Fibroblast of skin of scalp (primary cell): ENCODE results near the gene FBN2.
"Not testable (repeated sequence)": the region's sequence is repeated elsewhere in the genome, so short reads cannot be mapped to it uniquely, and the experiment has no call there.

ENCODE experiments used
- DNase-seq: peaks from one replicate; pipeline ENCODE4 v3.0.0-alpha.2; 2013

The FBN2 gene

DNA sequence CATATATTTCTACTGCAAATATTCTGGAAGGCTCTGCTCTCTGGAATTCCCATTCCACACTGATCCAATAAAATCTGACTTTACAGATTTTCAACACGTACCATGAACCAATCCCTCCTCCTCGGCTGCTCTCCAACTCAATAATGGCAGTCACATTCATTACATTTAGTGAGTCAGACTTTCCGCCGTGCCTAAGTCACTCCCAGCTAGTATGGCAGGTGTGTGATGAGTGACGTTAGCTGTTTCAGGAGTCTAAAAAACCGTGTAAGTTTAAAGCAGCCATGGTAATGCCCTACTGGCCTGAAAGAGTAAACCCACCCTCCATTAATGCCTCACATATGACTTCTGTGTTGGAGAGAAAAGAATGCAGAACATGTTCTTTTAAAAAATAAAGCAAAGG is 3.3 kb downstream of the FBN2 start:
- DNase-seq: peak; percentile 72

- no peak for DNase-seq
These were observed 5.3 kb downstream of the FBN2 start for GRCh38 chr5:128532776-128533175.

DNA sequence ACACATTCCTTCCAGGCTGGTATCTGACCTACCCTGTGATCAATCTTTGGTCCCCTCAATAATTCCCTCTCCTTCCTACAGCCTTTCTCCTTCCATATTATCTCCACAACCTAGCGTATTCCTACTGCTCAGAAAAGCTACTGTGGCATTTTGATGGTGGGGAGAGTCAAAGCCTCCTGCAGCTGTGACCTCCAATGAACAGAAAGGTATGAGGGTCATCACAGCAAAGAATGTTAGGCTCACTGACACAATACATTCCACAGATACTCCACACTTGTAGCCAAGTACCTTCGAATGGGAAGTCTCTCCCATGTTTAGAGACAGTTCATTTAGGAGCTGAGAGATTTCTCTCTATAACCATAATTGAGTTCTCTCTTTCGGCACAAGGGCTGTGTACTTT is 5.9 kb downstream of the FBN2 start:
- DNase-seq: no peak

- DNase-seq: no peak
These were observed 9.3 kb downstream of the FBN2 start for GRCh38 chr5:128528637-128529255.

GRCh38 chr5:128528126-128528525 is 9.9 kb downstream of the FBN2 start:
- DNase-seq: no peak

DNA sequence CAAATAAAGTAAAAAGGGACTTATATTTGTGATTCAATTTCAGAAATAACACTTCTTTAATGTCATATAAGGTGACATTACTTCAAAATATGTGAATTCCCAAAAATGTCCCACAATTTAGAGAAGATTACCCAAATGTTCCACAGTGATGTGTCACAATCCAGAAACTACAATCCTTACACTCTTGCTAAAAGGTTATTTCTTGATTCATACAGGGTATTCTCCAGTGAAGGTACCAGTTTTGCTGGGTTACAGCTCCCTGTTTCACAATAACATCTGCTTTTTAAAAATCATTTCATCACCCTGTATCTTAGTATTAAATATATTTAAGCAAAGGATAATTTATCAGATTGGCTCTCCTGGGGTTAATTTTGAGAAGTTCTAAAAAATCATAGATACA is 11.0 kb downstream of the FBN2 start:
- DNase-seq: no peak

DNA sequence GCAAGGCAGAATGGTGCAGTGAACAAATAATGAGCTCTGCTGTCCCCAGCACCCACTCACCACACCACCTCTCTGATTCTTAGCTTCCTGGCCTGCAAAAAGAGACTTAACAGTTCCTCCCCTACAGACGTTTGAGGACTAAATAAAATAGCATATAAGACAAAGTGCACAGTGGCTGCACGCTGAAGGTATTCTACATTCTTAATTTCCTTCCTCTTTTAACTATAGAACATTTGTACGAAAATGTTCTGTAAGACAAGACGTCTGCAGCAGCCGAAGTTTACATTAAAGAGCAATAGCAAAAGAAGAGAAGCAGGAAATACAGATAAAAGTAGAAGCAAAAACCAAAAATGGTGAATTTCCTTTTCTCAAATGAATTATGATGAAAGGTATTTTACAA is 15.7 kb downstream of the FBN2 start:
- DNase-seq: no peak

DNA sequence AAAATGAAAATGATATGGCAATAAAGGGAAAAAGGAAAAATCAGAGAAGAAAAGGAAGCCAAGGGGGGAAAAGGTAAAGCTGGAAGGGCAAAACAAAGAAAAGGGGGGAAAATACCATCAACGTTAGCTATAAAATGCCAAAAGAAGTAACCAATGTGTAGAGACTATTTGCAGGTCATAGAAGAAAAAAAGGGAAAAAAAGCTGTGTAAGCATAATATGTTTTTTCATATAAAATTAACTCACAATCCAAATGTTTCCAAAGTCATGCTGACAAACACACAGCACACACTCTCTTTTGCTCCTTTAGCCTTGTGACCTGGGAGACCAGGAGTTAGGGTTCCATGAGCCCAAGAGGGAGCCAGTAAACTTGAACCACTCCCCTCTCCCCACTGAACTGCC is 18.2 kb downstream of the FBN2 start:
- no peak for DNase-seq

DNA sequence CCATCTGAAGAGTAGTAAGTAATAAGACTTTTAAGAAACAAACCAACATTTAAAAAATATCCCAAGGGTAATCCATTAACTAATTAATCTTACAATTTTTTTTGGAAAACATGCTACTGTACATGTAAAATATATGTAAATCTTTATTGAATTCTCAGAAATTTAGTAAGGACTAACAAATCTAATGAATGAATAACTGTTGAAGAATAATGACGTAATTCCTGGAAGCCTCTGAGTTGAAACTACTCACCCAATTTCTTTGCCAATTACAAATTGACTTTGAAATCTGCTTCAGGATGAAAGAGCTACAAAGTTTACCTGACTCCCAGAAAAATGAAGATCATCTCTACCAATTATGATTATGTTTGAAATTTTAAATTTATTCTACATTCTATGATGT is 21.1 kb downstream of the FBN2 start:
- DNase-seq: no peak

DNA sequence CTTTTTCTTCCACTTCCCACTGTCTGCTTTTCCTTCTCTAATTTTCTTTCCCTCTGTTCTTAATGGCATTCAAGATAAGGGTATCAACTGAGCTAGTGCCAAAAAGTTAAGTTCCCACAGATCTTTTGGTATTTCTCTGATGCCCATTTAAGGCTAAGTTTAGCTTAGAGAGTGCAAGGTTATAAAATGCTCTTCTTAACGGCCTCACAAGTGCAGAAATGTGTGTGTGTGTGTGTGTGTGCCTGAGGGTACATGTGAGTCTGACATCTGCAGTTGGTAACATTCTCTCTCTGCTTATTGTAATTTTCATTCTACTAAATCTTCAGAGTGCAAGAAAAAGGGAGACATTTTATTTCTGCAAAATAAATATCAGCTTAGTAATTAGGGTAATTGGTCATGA is 24.2 kb downstream of the FBN2 start:
- no peak for DNase-seq

DNA sequence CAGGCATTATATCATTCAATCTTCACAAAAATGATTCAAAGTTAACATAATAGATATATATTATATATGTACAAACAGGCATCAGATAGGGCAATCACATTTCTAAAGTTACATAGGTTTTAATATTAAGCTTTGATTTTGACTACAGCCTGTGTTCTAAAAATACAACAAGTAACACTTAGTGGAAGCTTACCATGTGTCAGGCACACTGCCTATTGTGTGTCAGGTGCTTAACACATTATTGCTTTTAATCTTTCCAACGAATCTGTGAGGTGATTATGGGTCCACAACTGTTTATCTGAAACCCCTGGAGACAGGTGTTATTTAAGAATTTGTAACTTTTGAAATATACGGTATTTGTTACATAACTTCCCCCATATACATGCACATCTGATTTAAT is 25.2 kb downstream of the FBN2 start:
- DNase-seq: no peak

GRCh38 chr5:128506643-128507042 is 31.4 kb downstream of the FBN2 start:
- DNase-seq: no peak

DNA sequence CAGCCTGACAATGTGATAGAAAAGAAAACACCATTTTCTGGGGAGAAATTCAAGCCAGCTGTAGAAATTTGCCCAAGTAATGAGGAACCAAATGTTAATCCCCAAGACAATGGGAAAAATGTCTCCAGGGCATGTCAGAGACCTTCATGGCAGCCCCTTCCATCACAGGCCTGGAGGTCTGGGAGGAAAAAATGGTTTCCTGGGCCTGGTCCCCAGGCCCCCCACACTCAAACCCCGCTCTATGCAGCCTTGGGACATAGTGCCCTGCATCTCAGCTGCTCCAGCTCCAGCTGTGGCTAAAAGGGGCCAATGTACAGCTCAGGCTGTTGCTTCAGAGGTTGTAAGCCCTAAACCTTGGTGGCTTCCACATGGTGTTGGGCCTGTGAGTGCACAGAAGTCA is 34.3 kb downstream of the FBN2 start:
- not testable (repeated sequence) for DNase-seq

- DNase-seq: peak; percentile 69
These were observed 39.1 kb downstream of the FBN2 start for GRCh38 chr5:128498844-128499455.

GRCh38 chr5:128494516-128494915 is 43.5 kb downstream of the FBN2 start:
- no peak for DNase-seq

- no peak for DNase-seq
These were observed 44.3 kb downstream of the FBN2 start for GRCh38 chr5:128493657-128494329.

GRCh38 chr5:128491291-128491690 is 46.8 kb downstream of the FBN2 start:
- peak; percentile 5 for DNase-seq

DNA sequence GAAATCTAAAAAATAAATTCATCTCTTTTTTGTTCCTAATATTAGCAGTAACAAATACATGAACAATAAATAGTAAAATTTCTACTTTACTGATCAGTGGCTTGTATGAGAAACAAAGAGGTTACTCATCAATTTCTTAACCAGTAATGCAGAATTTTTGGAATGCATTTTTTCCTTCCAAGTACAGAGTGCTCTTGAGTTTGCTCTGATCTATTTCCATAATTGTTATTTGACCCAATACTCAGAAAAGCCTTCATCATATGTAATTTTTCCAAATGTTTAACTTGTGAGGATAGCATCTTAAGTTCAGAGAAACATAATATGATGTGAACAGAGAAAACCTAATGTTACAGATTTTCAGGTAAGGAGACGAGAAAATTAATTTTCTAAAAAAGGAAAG is 47.3 kb downstream of the FBN2 start:
- peak; percentile 39 for DNase-seq

DNA sequence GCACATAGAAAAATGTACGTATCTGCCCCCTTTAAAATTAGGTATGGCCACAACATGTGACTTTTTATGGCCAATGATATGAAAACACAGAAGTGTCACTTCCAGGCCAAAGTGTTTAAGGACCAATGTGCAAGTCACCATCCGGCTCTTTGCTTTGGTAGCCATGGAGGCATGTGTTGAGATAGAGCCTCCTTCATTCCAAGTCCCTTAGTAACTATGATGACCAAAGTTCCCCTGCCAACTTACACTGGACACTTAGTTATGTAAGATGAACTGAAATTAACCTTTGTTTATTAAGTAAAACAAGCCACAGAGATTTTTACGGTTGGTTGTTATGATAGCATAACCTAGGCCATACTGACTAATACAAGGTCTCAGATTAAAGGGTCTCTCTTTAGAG is 51.0 kb downstream of the FBN2 start:
- DNase-seq: peak; percentile 24

DNA sequence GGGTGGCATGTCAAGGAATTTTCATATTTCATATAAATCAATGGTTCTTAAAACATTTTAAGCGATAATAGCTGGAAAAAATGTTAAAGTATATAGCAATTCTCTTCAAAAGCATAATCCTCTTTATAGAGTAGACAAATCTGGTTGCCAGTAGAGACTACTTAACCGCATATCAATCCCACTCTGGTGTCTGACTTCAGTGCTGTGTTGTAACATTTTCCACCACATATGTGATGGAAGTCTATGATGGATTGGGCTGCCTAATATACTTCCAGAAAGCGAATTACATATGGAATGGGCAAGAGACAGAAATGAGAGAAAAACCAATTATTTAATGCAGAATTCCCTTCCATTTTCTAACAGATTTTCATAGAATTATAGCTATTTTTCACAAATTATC is 54.3 kb downstream of the FBN2 start:
- no peak for DNase-seq

DNA sequence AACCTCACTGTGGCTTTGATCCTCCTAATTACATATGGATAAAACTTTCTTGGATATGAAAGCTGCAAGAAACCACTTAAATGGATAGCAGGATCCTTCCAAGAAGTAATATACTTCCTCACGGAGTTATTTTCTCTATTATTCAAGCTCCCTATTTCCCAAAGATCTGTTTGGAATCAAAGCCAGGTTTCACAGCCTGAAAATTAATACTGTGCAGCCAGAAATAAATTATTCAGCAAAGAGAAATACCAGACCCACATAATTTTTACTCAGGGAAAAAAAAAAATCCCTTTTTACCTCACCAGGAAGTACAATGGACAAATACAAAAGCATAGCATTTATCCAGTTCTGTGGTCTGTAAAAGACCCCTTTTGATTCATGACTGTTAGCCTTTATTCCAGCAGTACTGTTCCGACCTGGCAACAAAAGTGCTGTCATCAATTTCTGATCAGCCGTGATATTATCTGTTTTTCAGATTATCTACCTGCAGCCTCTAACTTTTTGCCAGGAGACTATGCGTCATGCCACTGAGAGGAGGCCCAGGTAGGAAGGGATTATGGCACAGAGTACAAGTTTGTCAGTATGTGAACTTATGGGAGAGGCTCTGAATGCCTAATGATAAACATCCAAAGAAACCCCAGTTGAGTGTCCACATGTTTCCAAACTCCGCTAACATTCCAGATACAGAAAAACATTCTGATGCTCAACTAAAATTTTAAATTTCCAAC is 57.0 kb downstream of the FBN2 start:
- DNase-seq: no peak

DNA sequence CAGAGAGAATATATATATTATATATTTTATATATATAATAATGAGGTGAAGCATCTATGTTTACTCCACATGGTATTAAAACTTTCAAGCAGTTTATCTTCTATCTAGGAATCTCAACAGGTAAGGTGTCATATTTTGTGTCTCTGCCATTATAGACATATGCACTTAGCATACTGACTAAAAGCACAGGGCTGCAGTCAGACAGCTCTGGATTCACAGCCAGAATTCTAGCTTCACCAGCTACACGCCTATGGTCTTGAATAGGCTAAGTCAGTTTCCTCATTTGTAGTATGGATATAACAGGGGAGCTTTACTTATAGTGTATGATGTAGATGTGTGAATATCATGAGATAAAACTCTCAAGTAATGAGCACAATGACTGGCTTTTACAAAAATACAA is 57.9 kb downstream of the FBN2 start:
- DNase-seq: no peak
